HL-60 (cell line): ENCODE measurements around the gene C1orf210.

Experiments
- POLR2AphosphoS5 ChIP-seq: IDR thresholded peaks from 2 replicates; pipeline ENCODE4 v1.6.1; 2012; ENCODE audit warnings: low read depth
- REST ChIP-seq: IDR thresholded peaks from 2 replicates; pipeline ENCODE4 v1.6.1; 2012; ENCODE audit warnings: low read depth; ENCODE audit not compliant: insufficient replicate concordance
- SPI1 ChIP-seq: IDR thresholded peaks from 2 replicates; pipeline ENCODE4 v1.6.1; 2012; ENCODE audit warnings: low read depth, mild to moderate bottlenecking, borderline replicate concordance
- TF ChIP-seq, protein P1 (sequence below): IDR thresholded peaks from one replicate; pipeline ENCODE4 v1.5.1; 2011; ENCODE audit warnings: low read length, control low read depth, inconsistent platforms; ENCODE audit not compliant: insufficient read depth

GRCh38 chr1:43294761-43295160 is 9.4 kb upstream of the C1orf210 start:
- TF ChIP-seq, protein P1, sequence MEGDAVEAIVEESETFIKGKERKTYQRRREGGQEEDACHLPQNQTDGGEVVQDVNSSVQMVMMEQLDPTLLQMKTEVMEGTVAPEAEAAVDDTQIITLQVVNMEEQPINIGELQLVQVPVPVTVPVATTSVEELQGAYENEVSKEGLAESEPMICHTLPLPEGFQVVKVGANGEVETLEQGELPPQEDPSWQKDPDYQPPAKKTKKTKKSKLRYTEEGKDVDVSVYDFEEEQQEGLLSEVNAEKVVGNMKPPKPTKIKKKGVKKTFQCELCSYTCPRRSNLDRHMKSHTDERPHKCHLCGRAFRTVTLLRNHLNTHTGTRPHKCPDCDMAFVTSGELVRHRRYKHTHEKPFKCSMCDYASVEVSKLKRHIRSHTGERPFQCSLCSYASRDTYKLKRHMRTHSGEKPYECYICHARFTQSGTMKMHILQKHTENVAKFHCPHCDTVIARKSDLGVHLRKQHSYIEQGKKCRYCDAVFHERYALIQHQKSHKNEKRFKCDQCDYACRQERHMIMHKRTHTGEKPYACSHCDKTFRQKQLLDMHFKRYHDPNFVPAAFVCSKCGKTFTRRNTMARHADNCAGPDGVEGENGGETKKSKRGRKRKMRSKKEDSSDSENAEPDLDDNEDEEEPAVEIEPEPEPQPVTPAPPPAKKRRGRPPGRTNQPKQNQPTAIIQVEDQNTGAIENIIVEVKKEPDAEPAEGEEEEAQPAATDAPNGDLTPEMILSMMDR: no peak
- TF ChIP-seq SPI1 (no peak), REST (no peak), POLR2AphosphoS5 (no peak)
